ENCODE data around the gene ATG7. TPM values are rescaled to one million over a fixed set of nuclear protein-coding genes. Genes with fewer than 3 reads are reported as not detected.
"Not testable (repeated sequence)": the region's sequence is repeated elsewhere in the genome, so short reads cannot be mapped to it uniquely, and the experiment has no call there.

The ATG7 gene
- total RNA-seq, 2 experiments from 2014 or later: 30.5 to 33.6 TPM

DNA sequence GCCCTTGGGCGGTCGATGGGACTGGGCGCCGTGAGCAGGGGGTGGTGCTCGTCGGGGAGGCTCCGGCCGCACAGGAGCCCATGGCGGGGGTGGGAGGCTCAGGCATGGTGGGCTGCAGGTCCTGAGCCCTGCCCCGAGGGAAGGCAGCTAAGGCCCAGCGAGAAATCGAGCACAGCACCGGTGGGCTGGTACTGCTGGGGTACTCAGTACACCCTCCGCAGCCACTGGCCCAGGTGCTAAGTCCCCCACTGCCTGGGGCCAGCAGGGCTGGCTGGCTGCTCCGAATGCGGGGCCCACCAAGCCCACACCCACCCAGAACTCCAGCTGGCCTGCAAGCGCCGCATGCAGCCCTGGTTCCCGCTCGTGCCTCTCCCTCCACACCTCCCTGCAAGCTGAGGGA lies 239.4 kb downstream of the ATG7 start:
- POLR2A ChIA-PET; H3K27me3 Mint-ChIP-seq; H3K36me3 Mint-ChIP-seq; H3K4me1 Mint-ChIP-seq (ENCODE audit: low read depth); H3K9me3 Mint-ChIP-seq; intact Hi-C loops (cut with micrococcal nuclease); H3K27ac Mint-ChIP-seq; H3K4me3 Mint-ChIP-seq; DNase-seq; CTCF ChIA-PET: not testable (repeated sequence)

DNA sequence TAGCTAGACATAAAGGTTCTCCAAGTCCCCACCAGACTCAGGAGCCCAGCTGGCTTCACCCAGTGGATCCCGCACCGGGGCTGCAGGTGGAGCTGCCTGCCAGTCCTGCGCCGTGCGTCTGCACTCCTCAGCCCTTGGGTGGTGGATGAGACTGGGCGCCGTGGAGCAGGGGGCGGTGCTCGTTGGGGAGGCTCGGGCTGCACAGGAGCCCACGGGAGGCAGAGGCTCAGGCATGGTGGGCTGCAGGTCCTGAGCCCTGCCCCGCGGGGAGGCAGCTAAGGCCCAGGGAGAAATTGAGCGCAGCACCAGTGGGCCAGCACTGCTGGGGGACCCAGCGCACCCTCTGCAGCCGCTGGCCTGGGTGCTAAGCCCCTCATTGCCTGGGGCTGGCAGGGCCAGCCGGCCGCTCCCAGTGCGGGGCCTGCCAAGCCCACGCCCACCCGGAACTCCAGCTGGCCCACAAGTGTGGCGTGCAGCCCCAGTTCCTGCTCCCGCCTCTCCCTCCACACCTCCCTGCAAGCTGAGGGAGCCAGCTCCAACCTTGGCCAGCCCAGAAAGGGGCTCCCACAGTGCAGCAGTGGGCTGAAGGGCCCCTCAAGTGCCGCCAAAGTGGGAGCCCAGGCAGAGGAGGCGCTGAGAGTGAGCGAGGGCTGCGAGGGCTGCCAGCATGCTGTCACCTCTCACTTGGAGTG lies 241.1 kb downstream of the ATG7 start:
- H3K27ac Mint-ChIP-seq; H3K4me1 Mint-ChIP-seq (ENCODE audit: low read depth); CTCF ChIA-PET; H3K4me3 Mint-ChIP-seq; H3K27me3 Mint-ChIP-seq; intact Hi-C loops (cut with micrococcal nuclease); DNase-seq; H3K9me3 Mint-ChIP-seq; H3K36me3 Mint-ChIP-seq; POLR2A ChIA-PET: not testable (repeated sequence)

DNA sequence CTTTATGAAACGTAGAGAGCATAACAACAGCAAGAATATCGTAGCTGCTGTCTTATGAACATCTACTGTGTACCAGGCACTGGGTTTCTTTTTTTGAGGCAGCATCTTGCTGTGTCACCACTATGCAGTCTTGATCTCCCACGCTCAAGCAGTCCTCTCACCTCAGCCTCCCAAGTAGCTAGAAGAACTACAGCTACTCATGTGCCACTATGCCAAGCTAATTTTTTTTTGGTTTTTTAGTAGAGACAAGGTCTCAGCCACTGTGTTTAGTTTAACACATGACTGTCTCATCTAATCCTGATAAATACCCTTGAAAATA lies 241.6 kb downstream of the ATG7 start:
- H3K4me1 Mint-ChIP-seq (ENCODE audit: low read depth): peaks cover 6% of the 10 kb centered on the region
- POLR2A ChIA-PET: no interaction called here
- no peaks in the 10 kb centered on the region for H3K9me3 Mint-ChIP-seq
- H3K27me3 Mint-ChIP-seq: no peaks in the 10 kb centered on the region
- no peak overlapping the region for H3K27ac Mint-ChIP-seq
- H3K4me3 Mint-ChIP-seq: no peak overlapping the region
- no peak for DNase-seq
- peaks cover 9% of the 10 kb centered on the region for H3K36me3 Mint-ChIP-seq
- CTCF ChIA-PET: no interaction called here
- intact Hi-C loops (cut with micrococcal nuclease): no loop called here

DNA sequence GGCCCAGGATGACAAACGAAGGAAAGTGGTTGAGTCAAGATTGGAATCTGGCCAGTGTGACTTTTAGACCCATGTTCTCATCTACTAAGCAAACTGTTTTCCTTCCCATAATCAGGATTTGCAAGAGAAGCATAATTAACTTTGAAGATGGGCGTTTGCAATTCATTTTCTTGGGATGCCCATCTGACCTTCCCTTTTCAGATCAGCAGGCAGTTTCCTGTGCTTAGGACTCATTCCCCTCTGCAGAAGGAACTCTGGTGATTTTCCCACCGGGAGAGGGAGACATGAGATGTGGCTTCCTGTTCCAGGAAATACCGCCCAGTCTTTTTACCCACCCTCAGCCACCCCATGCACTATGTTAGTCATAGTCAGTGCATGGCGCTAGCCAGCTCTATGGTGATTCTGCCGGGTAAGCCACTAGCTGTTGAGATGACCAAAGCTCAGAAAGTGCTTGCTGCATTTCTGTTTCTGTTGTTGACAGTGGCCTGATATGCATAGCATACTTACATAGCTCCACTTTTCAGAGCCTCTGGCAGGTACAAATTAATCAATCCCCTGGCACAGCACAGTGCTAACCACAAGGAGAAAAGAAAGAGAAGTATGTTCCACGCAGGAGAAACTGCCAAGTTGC lies 242.1 kb downstream of the ATG7 start:
- H3K27ac Mint-ChIP-seq: no peak overlapping the region
- no peak overlapping the region for H3K4me3 Mint-ChIP-seq
- peaks cover 6% of the 10 kb centered on the region for H3K4me1 Mint-ChIP-seq (ENCODE audit: low read depth)
- intact Hi-C loops (cut with micrococcal nuclease): no loop called here
- H3K36me3 Mint-ChIP-seq: peaks cover 9% of the 10 kb centered on the region
- ChIA-PET CTCF (no interaction called here), POLR2A (no interaction called here)
- H3K27me3 Mint-ChIP-seq: no peaks in the 10 kb centered on the region
- no peak for DNase-seq
- H3K9me3 Mint-ChIP-seq: no peaks in the 10 kb centered on the region

DNA sequence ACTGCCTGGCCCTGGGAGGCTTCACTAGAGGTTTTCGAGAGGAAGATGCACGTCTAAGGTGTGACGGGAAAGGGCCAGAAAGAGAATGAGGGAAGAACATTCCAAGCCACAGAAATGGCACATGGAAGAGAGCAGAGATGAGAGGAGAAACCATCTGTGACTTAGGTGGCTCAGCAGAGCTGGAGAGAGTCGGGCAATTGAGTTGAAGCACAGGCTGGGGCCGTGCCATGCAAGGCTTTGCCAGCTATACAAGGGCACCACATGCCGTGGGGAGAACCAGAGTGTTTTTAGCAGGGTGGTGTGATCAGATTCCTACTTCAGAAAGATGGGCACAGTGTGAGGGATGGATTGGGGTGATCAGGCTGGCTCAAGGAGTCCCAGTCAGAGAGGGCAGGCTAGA lies 245.4 kb downstream of the ATG7 start:
- Mint-ChIP-seq H3K36me3 (no peaks in the 10 kb centered on the region), H3K9me3 (no peaks in the 10 kb centered on the region), H3K4me3 (no peak overlapping the region), H3K27ac (no peak overlapping the region), H3K4me1 (ENCODE audit: low read depth) (peaks cover 6% of the 10 kb centered on the region), H3K27me3 (no peaks in the 10 kb centered on the region)
- DNase-seq: no peak
- POLR2A ChIA-PET: no interaction called here
- CTCF ChIA-PET: interaction anchor here (0.6 kb wide), 1 partner anchor 138 kb away, joined by 3 read pairs; no protein-coding TSS in a partner anchor
- intact Hi-C loops (cut with micrococcal nuclease): no loop called here

DNA sequence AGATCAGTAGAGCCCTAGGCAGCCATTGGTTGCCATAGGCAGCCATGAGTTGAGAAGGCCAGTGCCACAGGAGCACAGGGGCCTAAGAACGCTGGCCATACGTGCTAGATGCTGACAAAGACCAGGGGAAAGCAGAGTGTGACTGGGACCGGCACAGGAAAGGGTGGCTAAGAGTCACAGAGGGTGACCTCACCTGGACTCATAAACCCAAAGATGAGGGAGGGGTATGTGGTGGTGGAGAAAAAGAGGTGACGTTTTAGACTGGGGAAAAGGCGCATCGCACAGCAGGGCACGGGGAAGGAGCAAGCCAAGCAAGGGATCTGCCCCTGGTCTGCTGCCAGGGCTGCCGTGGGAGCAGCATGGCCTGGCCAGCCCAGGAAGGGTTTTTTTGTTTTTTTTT lies 249.0 kb downstream of the ATG7 start:
- no peaks in the 10 kb centered on the region for H3K9me3 Mint-ChIP-seq
- H3K36me3 Mint-ChIP-seq: peaks cover 2% of the 10 kb centered on the region
- intact Hi-C loops (cut with micrococcal nuclease): no loop called here
- ChIA-PET CTCF (no interaction called here), POLR2A (no interaction called here)
- H3K27me3 Mint-ChIP-seq: no peaks in the 10 kb centered on the region
- no peak overlapping the region for H3K27ac Mint-ChIP-seq
- no peak overlapping the region for H3K4me3 Mint-ChIP-seq
- H3K4me1 Mint-ChIP-seq (ENCODE audit: low read depth): no peaks in the 10 kb centered on the region
- DNase-seq: no peak

DNA sequence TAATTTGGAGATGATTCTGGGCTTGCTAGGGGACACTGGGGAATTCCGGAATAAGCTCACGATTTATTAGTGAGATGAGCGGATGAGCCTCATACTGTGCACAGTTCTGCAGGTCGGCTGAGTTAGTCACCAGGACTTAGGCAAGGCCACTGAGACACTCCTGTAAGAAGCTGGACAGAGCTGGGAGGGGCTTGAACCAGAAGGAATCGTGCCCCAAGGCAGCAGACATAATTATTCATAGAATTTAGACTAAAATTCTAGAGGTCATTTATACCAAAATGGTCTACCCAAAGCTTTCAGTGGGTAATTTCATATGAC lies 250.2 kb downstream of the ATG7 start:
- peaks cover 6% of the 10 kb centered on the region for H3K36me3 Mint-ChIP-seq
- POLR2A ChIA-PET: no interaction called here
- no peaks in the 10 kb centered on the region for H3K9me3 Mint-ChIP-seq
- H3K4me1 Mint-ChIP-seq (ENCODE audit: low read depth): no peaks in the 10 kb centered on the region
- no peak overlapping the region for H3K4me3 Mint-ChIP-seq
- H3K27ac Mint-ChIP-seq: no peak overlapping the region
- intact Hi-C loops (cut with micrococcal nuclease): no loop called here
- CTCF ChIA-PET: interaction anchor here (0.8 kb wide), 1 partner anchor 129 kb away, joined by 3 read pairs; no protein-coding TSS in a partner anchor
- H3K27me3 Mint-ChIP-seq: no peaks in the 10 kb centered on the region
- DNase-seq: no peak

DNA sequence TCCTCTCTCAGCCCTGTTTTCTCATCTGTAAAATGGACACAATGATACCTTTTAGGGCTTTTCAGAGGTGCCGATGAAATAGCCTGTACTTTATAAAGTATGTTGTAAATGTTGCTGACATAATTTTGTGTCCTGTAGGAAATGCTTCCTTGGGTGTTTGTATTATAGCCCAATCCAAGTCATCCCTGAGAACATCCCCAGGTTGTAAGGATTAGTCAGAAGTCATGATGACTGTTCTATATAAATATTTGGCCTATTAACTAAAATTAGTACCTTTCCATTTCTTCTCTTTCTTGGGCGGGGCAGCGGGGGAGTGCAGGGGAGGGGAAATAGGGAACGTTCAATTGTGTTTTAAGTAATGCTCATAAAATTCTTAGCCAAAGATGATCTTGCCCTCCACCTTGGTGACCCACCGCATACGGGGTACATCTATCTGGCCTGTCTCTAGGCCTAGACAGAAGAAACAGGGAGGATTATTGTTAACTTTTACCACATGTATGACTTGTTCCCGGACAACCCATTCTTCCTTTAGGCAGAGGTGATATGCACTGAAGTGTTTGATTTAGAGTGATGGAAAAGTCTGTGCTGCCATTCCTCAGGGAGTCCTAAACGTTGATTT lies 250.9 kb downstream of the ATG7 start:
- no peaks in the 10 kb centered on the region for H3K4me1 Mint-ChIP-seq (ENCODE audit: low read depth)
- POLR2A ChIA-PET: no interaction called here

DNA sequence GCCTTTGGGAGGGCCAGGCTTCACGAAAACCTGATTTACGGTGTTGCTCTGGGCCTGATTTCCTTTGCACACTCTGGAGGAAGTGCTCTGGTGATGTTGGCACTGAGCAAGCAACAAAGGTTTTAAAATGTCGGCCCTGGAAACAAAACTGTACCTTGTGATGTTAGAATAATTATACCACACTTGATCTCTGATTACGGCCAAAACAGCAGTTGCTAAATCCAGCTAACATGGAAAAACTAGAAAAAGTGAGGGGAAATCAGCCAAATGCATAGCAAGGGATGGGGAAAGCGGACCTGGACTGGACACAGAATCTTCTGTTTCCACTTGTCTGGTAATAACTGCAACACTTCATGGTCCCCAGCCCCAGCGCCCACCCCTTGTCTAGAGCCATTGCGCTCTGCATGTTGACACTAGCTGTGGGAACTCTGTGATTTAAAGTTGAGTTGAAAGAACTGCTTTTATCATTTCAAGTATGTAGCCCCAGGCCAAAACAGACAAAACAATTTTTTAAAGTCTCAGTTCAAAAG lies 251.4 kb downstream of the ATG7 start:
- H3K27ac Mint-ChIP-seq: no peak overlapping the region
- CTCF ChIA-PET: no interaction called here
- no peaks in the 10 kb centered on the region for H3K9me3 Mint-ChIP-seq
- no peak for DNase-seq
- no peaks in the 10 kb centered on the region for H3K4me1 Mint-ChIP-seq (ENCODE audit: low read depth)
- H3K36me3 Mint-ChIP-seq: peaks cover 7% of the 10 kb centered on the region
- no peaks in the 10 kb centered on the region for H3K27me3 Mint-ChIP-seq
- POLR2A ChIA-PET: no interaction called here
- intact Hi-C loops (cut with micrococcal nuclease): no loop called here
- no peak overlapping the region for H3K4me3 Mint-ChIP-seq

More for the DNA sequence above, 250.9 kb downstream of the ATG7 start:
- Mint-ChIP-seq H3K4me3 (no peak overlapping the region), H3K36me3 (peaks cover 7% of the 10 kb centered on the region), H3K27me3 (no peaks in the 10 kb centered on the region), H3K27ac (no peak overlapping the region), H3K9me3 (no peaks in the 10 kb centered on the region)
- DNase-seq: no peak
- intact Hi-C loops (cut with micrococcal nuclease): no loop called here
- CTCF ChIA-PET: interaction anchor here (0.8 kb wide), 1 partner anchor 129 kb away, joined by 3 read pairs; no protein-coding TSS in a partner anchor

DNA sequence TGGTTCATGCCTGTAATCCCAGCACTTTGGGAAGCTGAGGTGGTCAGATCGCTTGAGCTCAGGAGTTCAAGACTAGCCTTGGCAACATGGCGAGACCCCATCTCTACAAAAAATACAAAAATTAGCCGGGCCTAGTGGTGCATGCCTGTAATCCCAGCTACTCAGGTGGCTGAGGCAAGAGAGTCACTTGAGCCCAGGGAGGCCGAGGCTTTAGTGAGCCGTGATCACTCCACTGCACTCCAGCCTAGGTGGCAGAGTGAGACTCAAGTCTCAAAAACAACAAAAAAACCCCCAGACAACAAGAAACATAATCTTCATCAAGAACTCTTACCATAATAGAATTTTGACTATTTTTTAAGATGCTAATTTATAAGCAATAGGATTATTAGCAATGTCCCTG lies 253.9 kb downstream of the ATG7 start:
- CTCF ChIA-PET; DNase-seq; H3K4me1 Mint-ChIP-seq (ENCODE audit: low read depth); H3K4me3 Mint-ChIP-seq; intact Hi-C loops (cut with micrococcal nuclease); H3K9me3 Mint-ChIP-seq; POLR2A ChIA-PET; H3K27ac Mint-ChIP-seq; H3K27me3 Mint-ChIP-seq; H3K36me3 Mint-ChIP-seq: not testable (repeated sequence)

DNA sequence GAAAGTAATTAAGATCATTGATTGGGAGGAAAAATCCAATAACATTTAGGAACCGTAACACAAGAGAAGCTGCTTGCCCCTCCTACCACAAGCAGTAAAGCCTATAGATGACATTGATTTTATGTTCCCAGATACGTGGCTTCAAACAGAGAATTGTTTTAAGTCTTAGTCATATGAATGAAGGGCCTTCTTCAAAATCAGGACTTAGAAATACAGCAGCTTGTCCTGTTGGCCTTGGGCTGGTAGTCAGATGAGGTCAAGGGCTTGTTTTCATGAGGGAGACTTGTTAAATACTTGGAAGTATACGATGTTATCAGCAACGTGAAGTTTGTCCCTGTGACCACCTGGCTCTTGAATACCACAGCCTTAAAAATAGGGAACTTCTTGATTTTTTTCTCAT lies 257.1 kb downstream of the ATG7 start:
- Mint-ChIP-seq H3K9me3 (no peaks in the 10 kb centered on the region), H3K36me3 (peaks cover 7% of the 10 kb centered on the region), H3K27ac (no peak overlapping the region), H3K27me3 (no peaks in the 10 kb centered on the region), H3K4me1 (ENCODE audit: low read depth) (no peaks in the 10 kb centered on the region), H3K4me3 (no peak overlapping the region)
- ChIA-PET CTCF (no interaction called here), POLR2A (no interaction called here)
- intact Hi-C loops (cut with micrococcal nuclease): no loop called here
- DNase-seq: no peak

DNA sequence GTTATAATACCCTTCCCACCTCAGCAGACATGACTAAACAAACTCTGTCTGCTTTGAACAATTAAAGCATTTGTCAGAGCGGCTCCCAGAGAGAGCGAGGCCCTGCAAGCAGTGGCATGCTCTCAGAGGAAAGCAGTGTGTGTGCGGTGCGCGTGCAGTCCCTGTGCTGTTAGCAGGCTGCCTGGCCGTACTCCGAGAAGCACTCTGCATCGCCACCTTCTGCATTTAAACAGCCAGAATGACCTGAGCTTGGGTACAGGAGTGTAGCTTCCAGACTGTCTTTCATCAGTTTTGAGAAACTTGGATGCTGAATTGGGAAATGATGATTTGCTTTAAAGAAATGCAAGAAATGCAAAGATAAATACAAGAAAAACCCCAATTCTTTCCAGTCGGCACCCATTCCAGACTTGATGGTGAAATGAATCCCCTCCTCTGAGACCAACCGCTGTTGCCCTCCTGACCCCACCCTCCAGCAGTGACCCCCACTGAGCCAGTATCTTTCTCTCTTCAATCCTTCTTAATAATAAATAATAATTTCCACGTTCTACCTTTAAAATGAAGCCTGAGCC lies 258.0 kb downstream of the ATG7 start:
- ChIA-PET POLR2A (no interaction called here), CTCF (no interaction called here)
- H3K36me3 Mint-ChIP-seq: peaks cover 7% of the 10 kb centered on the region
- no peak overlapping the region for H3K27ac Mint-ChIP-seq
- no peaks in the 10 kb centered on the region for H3K4me1 Mint-ChIP-seq (ENCODE audit: low read depth)
- H3K27me3 Mint-ChIP-seq: no peaks in the 10 kb centered on the region
- no peaks in the 10 kb centered on the region for H3K9me3 Mint-ChIP-seq
- H3K4me3 Mint-ChIP-seq: no peak overlapping the region
- intact Hi-C loops (cut with micrococcal nuclease): no loop called here
- DNase-seq: no peak

DNA sequence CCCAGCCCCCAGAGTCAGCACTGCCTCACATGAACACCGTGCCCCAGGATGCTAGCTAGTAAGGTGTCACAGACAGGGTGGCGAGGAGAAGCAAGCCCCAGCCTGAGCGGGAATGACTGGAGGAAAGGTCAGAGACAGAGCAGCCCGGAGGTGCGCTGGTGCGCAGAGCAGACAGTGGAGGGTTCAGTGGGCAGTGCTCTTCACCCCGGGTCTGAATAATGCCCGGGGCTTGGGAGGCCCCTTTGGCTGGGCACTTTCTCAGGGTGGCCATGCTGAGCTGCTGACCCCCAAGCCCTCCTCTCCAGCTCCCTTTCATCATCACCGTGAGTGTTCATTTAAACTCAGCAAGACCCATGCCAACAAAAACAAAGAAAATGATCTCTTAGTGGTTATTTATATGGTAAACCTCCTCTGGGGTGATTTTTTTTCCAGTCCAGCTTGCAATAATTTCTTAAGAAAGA lies 260.8 kb downstream of the ATG7 start:
- Mint-ChIP-seq H3K36me3 (no peaks in the 10 kb centered on the region), H3K4me1 (ENCODE audit: low read depth) (no peaks in the 10 kb centered on the region), H3K9me3 (no peaks in the 10 kb centered on the region), H3K27ac (no peak overlapping the region), H3K4me3 (no peak overlapping the region), H3K27me3 (no peaks in the 10 kb centered on the region)
- DNase-seq: no peak
- CTCF ChIA-PET: no interaction called here
- intact Hi-C loops (cut with micrococcal nuclease): no loop called here
- POLR2A ChIA-PET: no interaction called here

Data from activated CD4-positive, alpha-beta memory T cell treated with anti-CD3 and anti-CD28 coated beads for 36 hours (primary cell).